BE2C (cell line): ENCODE measurements around the gene CDH4.

Source experiments
- DNase-seq: peaks from one replicate; pipeline ENCODE4 v3.0.0-alpha.2; 2020
- H3K27me3 ChIP-seq: fragments of 250-450 bp; sonication (Bioruptor Pico); 2 replicates; pipeline ENCODE4 v1.5.1; 2020; ENCODE audit warnings: mild to moderate bottlenecking
- H3K36me3 ChIP-seq: fragments of 250-450 bp; sonication (Bioruptor Pico); 2 replicates; pipeline ENCODE4 v1.5.1; 2020; ENCODE audit warnings: mild to moderate bottlenecking
- H3K4me1 ChIP-seq: fragments of 250-450 bp; sonication (Bioruptor Pico); 2 replicates; pipeline ENCODE4 v1.5.1; 2020
- H3K4me3 ChIP-seq: 2 replicates; pipeline ENCODE4 v1.5.1; 2011; ENCODE audit warnings: low read depth, low read length
- H3K9me3 ChIP-seq: fragments of 250-450 bp; sonication (Bioruptor Pico); 2 replicates; pipeline ENCODE4 v1.5.1; 2020
- TF ChIP-seq, protein P1 (sequence below): IDR thresholded peaks from 2 replicates; pipeline ENCODE4 v1.5.1; 2012; ENCODE audit warnings: mild to moderate bottlenecking, low read depth, low read length

CDH4 gene

DNA sequence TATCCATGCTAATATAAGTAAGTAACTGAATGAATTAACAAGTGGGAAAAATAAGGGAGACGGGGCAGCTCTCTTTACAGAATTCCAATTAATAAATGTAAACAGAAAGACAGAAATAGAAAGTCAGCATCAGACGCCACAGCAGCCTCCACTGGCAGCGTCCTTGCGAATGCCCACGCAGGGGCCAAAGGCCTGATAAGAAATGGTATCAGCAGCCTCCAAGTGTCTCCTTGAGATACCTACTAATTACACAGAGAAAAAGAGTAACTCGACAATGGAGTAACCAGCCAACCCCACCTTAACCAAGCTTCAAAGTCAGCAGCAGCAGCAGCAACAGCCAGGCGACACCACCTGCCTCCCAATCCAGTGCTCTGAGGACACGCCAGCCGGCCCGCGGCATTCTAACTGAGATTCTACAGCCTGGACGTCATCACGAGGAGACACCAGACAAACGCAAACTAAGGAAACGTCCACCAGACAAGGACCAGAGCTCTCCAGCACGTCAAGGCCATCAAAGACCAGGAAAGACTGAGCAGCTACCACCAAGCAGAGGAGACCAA, 734.8 kb downstream of the CDH4 start:
- Histone ChIP-seq H3K27me3 (no peaks in the 10 kb centered on the region), H3K4me3 (no peak overlapping the region), H3K9me3 (no peaks in the 10 kb centered on the region), H3K36me3 (peaks cover 24% of the 10 kb centered on the region), H3K4me1 (no peaks in the 10 kb centered on the region)
- DNase-seq: no peak
- TF ChIP-seq, protein P1, sequence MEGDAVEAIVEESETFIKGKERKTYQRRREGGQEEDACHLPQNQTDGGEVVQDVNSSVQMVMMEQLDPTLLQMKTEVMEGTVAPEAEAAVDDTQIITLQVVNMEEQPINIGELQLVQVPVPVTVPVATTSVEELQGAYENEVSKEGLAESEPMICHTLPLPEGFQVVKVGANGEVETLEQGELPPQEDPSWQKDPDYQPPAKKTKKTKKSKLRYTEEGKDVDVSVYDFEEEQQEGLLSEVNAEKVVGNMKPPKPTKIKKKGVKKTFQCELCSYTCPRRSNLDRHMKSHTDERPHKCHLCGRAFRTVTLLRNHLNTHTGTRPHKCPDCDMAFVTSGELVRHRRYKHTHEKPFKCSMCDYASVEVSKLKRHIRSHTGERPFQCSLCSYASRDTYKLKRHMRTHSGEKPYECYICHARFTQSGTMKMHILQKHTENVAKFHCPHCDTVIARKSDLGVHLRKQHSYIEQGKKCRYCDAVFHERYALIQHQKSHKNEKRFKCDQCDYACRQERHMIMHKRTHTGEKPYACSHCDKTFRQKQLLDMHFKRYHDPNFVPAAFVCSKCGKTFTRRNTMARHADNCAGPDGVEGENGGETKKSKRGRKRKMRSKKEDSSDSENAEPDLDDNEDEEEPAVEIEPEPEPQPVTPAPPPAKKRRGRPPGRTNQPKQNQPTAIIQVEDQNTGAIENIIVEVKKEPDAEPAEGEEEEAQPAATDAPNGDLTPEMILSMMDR: no peak

DNA sequence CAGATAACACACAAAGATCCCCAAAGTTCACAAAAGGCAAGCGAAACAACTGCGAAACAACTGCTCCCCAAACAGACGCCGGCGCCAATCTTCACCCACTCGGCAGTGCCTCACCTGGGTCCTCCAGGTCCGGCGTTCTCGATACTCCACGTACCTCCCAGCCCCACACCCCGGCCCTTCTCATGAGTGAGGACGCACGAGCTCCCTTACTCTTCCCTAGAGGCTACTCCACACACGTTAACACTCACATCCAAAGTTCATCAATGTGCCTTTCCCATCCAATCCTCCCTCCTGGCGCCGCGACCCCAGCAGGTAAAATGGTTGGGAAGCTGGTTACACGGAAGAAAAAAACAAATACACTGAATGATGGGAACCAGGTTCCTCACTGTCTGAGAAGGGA, 736.6 kb downstream of the CDH4 start:
- TF ChIP-seq, protein P1: no peak
- Histone ChIP-seq H3K36me3 (peaks cover 41% of the 10 kb centered on the region), H3K27me3 (no peaks in the 10 kb centered on the region), H3K4me1 (no peaks in the 10 kb centered on the region), H3K9me3 (no peaks in the 10 kb centered on the region), H3K4me3 (no peak overlapping the region)
- DNase-seq: no peak

GRCh38 chr20:61989741-61990140, 737.7 kb downstream of the CDH4 start:
- Histone ChIP-seq H3K4me1 (no peaks in the 10 kb centered on the region), H3K36me3 (peaks cover 44% of the 10 kb centered on the region), H3K4me3 (no peak overlapping the region), H3K27me3 (no peaks in the 10 kb centered on the region), H3K9me3 (no peaks in the 10 kb centered on the region)
- TF ChIP-seq, protein P1: no peak
- DNase-seq: no peak
